GM03348 (cell line): Measurements from ENCODE around the gene B4GALT4.
"Not testable (repeated sequence)": the region's sequence is repeated elsewhere in the genome, so short reads cannot be mapped to it uniquely, and the experiment has no call there.

Experiments used
- DNase-seq: peaks from one replicate; pipeline ENCODE4 v3.0.0; 2012; ENCODE audit warnings: low spot score

B4GALT4 gene, protein sequence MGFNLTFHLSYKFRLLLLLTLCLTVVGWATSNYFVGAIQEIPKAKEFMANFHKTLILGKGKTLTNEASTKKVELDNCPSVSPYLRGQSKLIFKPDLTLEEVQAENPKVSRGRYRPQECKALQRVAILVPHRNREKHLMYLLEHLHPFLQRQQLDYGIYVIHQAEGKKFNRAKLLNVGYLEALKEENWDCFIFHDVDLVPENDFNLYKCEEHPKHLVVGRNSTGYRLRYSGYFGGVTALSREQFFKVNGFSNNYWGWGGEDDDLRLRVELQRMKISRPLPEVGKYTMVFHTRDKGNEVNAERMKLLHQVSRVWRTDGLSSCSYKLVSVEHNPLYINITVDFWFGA

DNA sequence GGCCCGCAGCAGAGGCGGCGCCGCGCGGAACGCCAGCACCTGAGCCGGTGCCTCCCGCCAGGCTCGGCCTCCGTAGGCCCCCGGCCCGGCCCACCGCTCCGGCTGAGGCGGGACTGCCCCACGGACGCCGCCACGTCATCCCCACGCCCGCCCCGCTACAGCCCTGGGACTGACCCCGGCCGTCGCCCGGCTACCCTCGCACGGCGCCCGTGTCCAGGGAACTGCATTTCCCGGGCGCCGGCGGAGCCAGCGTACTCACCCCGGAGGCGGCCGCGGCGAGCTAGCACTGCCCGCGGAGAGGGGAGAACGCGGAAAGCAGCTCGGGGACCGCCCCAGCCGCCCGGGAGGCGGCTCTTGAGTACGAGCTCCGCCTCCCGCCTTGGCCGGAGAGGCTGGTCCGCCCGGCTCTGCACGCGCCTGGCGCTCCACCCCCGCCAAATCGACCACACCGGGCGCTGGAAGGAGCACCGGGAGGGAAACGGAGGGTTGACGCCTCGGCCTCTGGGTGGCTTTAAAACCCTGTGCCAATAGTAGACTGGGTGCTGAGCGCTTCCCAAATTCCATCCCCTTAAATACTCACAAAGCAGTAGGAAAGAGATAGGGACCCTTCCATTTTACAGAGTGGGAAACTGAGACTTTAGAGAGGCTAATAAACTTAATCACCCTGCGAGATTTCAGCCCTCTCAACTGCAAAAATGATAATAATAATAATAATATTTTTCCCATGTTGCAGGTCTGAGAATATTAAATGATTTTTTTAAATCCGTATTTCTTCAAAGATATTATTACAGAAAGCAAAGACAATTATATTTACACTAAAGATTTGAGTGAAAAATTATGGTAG, at the start of gene B4GALT4:
TSS of gene B4GALT4 (minus strand) at position 288 of the 844 bp plus-strand sequence. CDS start 10,779 bp downstream, outside the sequence.
- peak; percentile 95 for DNase-seq

DNA sequence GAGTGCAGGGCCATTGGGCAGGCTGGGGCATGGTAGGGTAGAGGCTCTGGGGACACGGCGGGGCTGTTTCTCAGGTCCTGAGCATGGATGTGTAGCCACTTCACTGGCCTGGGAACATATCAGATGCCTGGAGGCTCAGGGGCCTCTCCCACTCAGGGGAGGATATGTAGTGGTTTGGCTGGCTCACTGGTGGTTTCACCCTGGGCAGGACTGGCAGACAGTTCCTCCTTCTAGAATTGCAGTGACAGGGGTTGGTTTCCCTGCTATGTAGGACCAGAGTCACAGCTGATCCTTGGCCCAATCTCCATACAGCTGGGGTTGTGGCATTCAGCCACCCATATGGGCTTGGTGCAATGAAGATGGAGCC, 48.7 kb upstream of the B4GALT4 start:
- DNase-seq, result no peak

DNA sequence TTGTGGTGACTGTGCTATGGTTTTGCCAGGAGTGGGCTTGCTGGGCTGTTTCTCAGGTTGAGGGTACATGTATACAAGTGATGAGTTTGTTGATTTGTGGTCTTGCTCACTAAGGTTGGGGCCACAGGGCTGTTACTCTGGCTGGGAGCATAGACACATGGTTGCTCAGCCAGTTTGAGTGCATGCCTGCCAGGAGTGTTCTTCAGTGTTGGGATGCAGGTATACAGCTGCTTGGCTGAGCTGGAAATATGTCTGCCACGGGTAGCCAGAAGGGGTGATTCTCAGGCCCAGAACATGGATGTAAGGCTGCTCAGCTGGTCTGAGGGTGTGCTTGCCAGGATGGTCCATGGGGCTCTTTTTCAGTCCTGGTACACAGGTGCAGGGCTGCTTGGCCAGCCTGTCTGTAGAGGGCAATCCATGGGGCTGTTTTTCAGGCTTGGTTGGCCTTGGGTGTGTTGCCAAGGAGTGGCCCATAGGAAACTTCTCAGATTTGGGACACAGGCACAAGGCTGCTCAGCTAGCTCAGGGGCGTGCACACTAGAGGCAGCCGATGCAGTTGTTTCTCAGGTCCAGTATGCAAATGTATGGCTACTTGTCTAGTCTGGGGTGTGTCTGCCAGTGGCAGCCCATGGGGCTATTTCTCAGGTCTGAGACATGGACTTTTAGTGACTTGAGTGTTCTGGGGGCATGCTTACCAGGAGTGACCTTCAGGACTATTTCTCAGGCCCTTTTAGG, 48.2 kb upstream of the B4GALT4 start:
- DNase-seq, result no peak

DNA sequence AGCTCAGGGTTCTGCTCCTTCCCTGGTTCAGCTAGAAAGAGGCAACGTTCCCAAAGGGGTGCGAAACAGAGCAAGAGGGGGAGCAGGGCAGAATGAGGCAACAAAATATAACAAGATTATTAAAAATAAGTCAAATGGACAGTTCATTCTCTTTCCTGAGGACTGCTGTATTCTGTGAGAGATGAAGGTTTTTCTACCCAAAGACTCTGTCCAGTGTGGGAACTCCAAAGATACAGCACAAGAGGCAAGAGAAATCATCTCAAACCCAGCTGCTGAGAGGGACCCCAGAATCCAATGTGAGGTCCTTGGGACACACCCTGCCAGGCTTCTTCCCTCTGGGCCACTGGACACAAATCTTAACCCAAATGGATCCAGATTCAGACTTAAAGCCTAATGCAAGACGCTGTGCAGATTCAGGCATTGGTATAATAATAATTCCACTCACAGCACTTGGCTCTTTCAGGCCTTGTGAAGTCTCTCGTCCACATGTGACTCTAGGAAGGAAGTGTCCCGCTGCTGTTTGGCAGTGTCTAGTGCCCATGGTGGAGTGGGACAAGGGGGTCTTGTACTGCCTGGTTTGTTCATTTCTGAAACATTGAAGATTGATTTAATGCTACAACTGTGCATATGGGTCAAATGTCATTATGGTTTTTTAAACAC, 39.0 kb upstream of the B4GALT4 start:
- DNase-seq, result no peak

DNA sequence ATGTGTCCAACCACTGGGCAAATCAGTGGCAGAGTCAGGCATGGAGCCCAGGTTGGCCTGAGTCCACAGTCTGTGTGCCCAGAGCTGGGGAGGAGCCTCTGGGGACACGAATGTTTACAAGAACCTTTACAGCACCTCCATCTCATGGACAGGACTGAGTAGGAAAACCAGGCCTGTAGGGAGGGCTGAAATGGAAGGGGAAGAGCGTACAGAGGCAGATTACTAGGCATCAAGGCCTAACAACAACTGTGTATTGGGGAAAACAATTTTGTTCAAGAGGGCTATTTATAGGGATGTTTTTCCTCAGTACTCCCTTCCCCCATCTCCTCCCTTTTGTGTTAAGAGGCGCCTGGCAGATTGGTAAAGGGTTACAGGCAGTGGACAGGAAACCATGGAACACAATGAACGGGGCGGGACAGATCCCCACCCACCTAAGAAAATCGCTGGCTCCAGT, 38.5 kb upstream of the B4GALT4 start:
- no peak for DNase-seq

DNA sequence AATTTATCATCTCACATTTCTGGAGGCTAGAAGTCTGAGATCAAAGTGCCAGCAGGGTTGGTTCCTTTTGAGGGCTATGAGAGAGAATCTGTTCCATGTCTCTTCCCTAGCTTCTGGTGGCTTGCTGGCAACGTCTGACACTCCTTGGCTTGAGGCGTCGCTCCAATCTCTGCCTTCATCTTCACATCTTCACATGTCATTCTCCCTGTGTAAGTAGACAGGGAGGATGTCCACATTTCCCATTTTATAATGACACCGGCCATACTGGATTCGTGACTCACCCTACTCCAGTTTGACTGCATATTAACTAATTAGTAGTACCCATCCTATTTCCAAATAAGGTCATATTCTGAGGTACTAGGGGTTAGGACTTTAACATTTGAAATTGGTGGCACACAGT, 36.0 kb upstream of the B4GALT4 start:
- no peak for DNase-seq

DNA sequence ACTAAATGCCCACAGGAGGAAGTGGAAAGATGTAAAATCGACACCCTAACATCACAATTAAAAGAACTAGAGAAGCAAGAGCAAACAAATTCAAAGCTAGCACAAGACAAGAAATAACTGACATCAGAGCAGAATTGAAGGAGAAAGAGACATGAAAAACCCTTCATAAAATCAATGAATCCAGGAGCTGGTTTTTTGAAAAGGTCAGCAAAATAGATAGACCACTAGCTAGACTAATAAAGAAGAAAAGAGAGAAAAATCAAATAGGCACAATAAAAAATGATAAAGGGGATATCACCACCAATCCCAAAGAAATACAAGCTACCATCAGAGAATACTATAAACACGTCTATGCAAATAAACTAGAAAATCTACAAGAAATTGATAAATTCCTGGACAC, 29.5 kb upstream of the B4GALT4 start:
- DNase-seq, result not testable (repeated sequence)

DNA sequence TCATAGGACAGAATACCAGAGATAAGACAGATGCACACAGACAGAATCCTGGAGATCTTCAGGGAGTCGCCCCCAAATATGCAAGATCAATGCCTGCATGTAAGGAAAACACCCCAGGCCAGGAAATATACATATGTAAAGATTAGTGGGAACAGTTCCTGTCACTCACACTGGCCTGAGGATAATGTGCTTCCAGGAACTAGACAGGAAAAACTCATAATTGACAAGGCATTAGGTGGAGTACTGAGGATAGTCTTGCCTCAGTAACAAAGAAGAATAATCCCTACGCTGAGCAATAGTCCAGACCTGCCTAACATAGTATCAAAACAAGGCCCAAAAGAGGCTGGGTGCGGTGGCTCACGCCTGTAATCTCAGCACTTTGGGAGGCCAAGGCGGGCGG, 20.4 kb upstream of the B4GALT4 start:
- DNase-seq, result no peak

DNA sequence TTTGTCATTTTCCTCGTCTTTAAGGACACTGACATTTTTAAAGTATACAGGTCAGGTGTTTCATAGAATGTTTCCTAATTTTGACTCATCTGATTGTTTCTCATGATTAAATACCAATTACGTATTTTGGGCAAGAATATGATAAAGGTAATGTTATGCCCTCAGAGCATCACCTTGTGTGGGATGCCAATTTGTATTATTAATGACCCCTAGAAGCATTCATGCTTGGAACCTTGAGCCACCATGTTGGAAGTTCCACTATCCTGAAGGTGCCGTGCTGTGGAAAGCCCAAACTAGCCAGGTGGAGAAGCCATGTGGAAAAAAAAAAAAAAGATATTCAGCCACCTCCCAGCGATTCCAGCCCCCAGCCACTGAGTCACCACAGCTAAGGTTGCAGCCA, 19.1 kb upstream of the B4GALT4 start:
- DNase-seq, result no peak

DNA sequence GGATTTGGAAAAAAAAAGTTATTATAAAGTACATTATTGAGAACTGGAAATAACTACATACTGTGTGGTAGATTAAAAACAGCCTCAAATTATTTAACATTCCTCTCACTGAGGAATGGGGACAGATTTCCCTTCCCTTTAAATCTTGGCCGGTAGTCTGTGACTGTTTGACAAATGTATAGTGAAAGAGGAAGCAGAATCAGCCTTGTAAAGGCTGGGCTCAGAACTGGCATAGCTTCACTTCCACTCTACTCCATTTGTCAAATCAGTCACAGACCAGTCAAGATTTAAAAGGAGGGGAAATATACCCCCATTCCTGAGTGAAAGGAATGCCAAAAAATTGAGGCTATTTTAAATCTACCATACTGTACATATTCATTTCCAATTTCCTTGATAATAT, 18.2 kb upstream of the B4GALT4 start:
- no peak for DNase-seq

DNA sequence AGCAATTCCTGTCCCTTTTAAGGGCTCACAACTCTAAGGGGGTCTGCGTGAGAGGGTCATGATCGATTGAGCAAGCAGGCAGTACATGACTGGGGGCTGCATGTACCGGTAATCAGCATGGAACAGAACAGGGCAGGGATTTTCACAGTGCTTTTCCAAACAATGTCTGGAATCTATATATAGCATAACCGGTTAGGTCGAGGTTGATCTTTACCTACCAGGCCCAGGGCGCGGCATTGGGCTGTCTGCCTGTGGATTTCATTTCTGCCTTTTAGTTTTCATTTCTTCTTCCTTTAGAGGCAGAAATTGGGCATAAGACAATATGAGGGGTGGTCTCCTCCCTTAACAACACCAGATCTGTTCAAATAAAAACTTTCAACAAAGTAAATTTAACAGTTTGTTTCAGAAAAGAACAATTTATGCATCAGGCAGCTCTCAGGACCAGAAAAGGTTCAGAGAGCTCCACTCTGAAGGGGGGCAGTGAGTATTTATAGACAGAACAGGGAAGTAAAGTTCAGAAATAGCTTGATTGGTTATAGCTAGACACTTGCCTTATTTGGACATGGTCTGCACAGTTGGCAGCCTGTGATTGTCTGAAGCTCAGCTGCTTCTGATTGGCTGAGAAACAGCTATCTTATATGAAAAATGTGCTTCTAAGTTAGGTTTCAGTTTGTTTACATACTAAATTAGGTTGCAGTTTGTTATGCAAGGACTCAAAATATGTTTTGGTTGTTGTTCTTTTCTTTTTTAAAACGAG, 17.2 kb upstream of the B4GALT4 start:
- DNase-seq, result no peak

DNA sequence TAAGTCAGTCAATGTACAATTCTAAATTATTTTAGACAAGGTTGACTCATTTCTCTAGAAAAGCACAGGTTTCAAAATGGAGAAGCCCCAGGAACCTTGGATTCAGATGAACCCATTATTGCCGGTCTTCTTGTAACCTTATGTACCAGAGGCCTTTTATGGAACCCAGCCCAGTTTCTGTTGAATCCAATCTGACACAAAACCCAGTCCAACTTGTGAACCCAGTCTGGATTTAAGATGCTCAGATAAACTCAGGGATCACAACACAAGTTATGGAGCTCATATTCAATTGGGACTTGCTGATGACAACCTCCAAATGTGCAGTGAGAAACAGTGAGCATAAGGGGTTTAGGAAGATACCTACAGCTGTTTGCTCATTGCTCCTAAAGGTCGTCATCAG, 16.4 kb upstream of the B4GALT4 start:
- DNase-seq, result no peak

DNA sequence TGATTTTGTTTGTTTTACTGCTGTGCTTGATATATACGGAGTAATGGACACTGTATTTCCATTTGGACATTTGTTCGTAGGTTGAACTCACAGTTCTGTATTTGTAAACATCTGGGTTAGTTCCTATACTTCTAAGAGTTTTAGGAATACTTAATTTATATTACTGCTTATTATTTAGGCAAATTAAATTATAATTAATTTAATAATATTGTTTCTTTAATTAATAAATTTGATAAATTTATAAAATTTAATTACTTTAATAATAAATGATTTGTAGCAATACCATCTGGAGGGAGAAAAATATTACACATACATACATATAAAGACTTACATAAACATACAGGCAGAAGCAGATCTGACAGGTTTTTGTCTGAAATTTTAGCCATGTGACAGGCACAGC, 14.5 kb upstream of the B4GALT4 start:
- DNase-seq, result no peak

DNA sequence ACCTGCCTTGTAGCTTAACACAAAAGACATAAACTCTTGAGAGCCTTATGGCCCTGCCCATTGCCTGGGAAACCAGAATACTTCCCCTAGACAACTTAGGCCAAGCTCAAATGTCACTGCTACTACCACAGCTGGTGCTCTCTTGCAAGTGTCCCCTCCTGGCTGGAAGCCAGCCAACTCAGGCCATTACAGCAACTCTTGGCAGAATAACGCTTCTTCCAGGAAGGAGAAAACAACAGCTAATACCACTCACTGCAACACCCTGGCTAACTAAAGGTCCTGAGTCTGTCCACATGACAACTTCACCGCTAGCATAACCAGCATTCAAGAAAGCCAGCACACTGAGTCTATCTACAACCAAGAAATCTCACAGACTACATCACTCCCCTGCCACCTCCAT, 5.1 kb upstream of the B4GALT4 start:
- no peak for DNase-seq

DNA sequence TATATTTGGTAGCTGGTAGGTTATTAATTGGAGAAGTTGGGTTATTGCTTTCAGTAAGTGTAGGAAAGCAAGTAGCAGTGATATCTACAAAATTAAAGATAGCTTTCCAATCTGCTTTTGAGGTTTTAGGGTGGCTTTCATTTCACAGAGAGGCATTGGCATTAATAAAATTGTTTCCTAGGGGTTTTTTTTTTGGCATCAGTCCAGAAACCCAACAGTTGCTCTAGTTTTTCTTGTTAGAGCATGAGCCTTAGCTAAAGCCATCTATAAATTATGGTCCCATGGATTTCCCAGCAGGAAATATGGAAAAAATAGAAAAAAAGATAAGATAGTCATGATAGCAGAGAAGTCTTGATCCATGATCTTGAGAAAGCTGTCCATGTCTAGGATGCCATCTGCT, 3.0 kb upstream of the B4GALT4 start:
- DNase-seq, result no peak

DNA sequence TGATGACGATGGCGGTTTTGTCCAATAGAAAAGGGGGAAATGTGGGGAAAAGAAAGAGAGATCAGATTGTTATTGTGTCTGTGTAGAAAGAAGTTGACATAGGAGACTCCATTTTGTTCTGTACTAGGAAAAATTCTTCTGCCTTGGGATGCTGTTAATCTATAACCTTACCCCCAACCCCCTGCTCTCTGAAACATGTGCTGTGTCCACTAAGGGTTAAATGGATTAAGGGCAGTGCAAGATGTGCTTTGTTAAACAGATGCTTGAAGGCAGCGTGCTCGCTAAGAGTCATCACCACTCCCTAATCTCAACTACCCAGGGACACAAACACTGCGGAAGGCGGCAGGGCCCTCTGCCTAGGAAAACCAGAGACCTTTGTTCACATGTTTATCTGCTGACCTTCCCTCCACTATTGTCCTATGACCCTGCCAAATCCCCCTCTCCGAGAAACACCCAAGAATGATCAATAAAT, 2.4 kb upstream of the B4GALT4 start:
- not testable (repeated sequence) for DNase-seq

DNA sequence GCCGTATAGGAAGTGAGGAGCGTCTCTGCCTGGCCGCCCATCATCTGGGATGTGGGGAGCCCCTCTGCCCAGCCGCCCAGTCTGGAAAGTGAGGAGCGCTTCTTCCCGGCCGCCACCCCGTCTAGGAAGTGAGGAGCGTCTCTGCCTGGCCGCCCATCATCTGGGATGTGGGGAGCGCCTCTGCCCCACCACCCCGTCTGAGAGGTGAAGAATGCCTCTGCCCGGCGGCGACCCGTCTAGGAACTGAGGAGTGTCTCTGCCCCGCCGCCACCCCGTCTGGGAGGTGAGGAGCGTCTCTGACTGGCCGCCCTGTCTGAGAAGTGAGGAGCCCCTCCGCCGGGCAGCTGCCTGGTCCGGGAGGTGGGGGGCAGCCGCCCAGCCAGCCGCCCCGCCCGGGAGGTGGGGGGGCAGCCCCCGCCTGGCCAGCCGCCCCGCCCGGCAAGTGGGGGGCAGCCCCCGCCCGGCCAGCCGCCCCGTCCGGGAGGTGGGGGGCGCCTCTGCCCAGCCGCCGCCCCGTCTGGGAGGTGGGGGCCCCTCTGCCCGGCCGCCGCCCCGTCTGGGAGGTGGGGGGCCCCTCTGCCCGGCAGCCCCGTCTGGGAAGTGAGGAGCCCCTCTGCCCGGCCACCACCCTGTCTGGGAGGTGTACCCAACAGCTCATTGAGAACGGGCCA, 1.8 kb upstream of the B4GALT4 start:
- DNase-seq, result not testable (repeated sequence)

DNA sequence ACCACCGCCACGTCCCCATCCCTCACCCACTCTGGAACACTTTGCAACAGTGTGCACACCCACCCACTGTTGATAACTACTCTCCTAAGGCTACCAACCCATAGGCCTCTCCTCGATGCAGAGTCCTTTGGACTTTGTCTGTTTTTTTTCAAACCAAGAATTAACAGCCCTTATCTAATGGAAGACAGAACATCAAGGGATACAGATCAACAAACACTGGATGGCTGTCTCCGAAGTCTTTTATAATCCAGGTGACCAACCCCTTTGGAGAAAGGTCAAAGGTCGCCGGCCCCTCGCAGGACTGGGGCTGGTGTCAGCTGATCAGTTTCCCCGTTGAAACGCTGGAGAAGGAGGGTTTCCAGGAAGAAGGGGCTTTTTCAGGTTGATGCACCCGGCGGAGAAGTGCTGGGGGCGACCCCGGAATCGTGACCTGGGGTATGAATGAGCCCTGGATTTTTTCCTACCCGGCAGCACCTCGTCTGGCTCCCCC, 532 bp downstream of the B4GALT4 start:
- DNase-seq, result peak; percentile 12

DNA sequence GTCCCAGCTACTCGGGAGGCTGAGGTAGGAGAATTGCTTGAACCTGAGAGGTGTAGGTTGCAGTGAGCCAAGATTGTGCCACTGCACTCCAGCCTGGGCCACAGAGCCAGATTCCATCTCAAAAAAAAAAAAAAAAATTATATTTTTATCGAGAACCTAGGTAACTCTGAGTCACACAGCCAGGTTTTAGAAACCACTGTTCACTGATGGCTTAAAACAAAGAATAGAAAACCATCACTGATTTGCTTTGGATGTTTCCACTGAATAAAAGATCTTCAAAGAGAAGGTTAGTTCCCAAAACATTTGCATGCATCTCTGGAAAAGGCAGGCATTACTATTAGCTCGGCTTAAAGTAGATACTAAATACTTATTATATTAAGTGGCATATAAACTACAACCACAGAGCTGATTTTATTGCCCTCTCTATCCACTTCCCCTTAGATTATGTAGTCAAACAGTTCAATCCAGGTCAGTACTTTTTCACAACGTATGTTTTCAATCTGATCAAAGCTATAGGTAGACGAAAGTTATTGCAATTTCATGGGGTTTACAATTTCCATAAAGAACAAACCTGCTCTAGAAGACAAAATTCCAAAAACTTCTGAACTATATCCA, 1.4 kb downstream of the B4GALT4 start:
- DNase-seq, result no peak

DNA sequence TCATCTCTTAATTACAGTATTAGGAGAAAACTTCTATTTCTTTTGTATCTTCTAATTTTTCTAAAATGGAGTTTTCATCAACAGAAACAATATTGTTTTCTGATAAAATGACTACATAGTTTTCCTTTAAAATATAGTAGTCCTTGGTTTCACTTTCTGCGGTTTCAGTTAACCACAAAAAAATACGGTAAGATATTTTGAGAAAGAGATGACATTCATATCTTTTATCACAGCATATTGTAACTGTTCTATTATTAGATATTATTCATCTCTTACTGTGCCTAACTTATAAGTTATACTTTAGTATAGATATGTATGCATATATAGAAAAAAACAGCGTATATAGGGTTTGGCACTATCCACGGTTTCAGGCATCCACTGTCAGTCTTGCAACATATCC, 2.3 kb downstream of the B4GALT4 start:
- DNase-seq, result no peak
